Fibroblast of mammary gland (primary cell): ENCODE measurements around the gene SLC6A16.

Experiments used
- DNase-seq: peaks from one replicate; pipeline ENCODE4 v3.0.0-alpha.2; 2010; ENCODE audit warnings: low read depth
- H3K4me3 ChIP-seq: 2 replicates; pipeline ENCODE4 v1.5.1; 2011; ENCODE audit warnings: low read depth, mild to moderate bottlenecking, low read length, moderate library complexity; ENCODE audit not compliant: control insufficient read depth
- CTCF ChIP-seq: conservative IDR thresholded peaks from 2 replicates; pipeline ENCODE4 v1.5.1; 2011; ENCODE audit warnings: low read depth, low read length, inconsistent platforms; ENCODE audit not compliant: control insufficient read depth, insufficient read depth

Gene SLC6A16

GRCh38 chr19:49264258-49264657, 60.7 kb downstream of the SLC6A16 start:
- no peak for TF ChIP-seq CTCF
- no peak overlapping the region for H3K4me3 ChIP-seq
- DNase-seq, result no peak

- DNase-seq, result no peak
- no peak for TF ChIP-seq CTCF
- no peak overlapping the region for H3K4me3 ChIP-seq
Measured at GRCh38 chr19:49261602-49262001, 63.4 kb downstream of the SLC6A16 start.

- no peak for TF ChIP-seq CTCF
- no peak overlapping the region for H3K4me3 ChIP-seq
- no peak for DNase-seq
Measured at GRCh38 chr19:49256691-49257090, 68.3 kb downstream of the SLC6A16 start.

GRCh38 chr19:49255674-49256073, 69.3 kb downstream of the SLC6A16 start:
- no peak for DNase-seq
- no peak overlapping the region for H3K4me3 ChIP-seq
- TF ChIP-seq CTCF, result no peak

- DNase-seq, result no peak
- TF ChIP-seq CTCF, result no peak
- no peak overlapping the region for H3K4me3 ChIP-seq
Measured at GRCh38 chr19:49249933-49250332, 75.1 kb downstream of the SLC6A16 start.

- H3K4me3 ChIP-seq, result no peak overlapping the region
- no peak for DNase-seq
- TF ChIP-seq CTCF, result no peak
Measured at GRCh38 chr19:49247676-49248075, 77.3 kb downstream of the SLC6A16 start.

GRCh38 chr19:49244256-49244655, 80.7 kb downstream of the SLC6A16 start:
- no peak overlapping the region for H3K4me3 ChIP-seq
- DNase-seq, result no peak
- TF ChIP-seq CTCF, result no peak
